ENCODE results near the gene FGF18. TPM values are rescaled to one million over a fixed set of nuclear protein-coding genes. Genes with fewer than 3 reads are reported as not detected.

Gene FGF18
- total RNA-seq, 1 donor from 2014 or later: 1.2 TPM

GRCh38 chr5:171486613-171487012 is 67.2 kb downstream of the FGF18 start:
- Mint-ChIP-seq H3K27me3 (ENCODE audit: low read depth, unreplicated experiment) (peaks cover 50% of the 10 kb centered on the region), H3K36me3 (ENCODE audit: low read depth, unreplicated experiment) (peaks cover 2% of the 10 kb centered on the region), H3K4me3 (ENCODE audit: unreplicated experiment) (no peak overlapping the region), H3K9me3 (ENCODE audit: unreplicated experiment) (peaks cover 5% of the 10 kb centered on the region), H3K4me1 (ENCODE audit: low read depth, unreplicated experiment) (no peaks in the 10 kb centered on the region), H3K27ac (ENCODE audit: unreplicated experiment) (no peak overlapping the region)
- Histone ChIP-seq H3K4me3 (ENCODE audit: insufficient read depth, low read depth, low read length) (no peak overlapping the region), H3K4me1 (ENCODE audit: insufficient read depth, low read length) (no peaks in the 10 kb centered on the region), H3K9ac (ENCODE audit: low read length) (no peak overlapping the region), H3K4me2 (ENCODE audit: low read length) (no peak overlapping the region), H2AFZ (ENCODE audit: low read depth, low read length) (no peak overlapping the region), H4K20me1 (ENCODE audit: insufficient read depth, low read length) (no peaks in the 10 kb centered on the region), H3K27me3 (ENCODE audit: insufficient read depth, low read length) (peaks cover 13% of the 10 kb centered on the region), H3K9me3 (ENCODE audit: insufficient read depth, low read depth, low read length) (no peaks in the 10 kb centered on the region), H3K36me3 (ENCODE audit: insufficient read depth, low read length) (no peaks in the 10 kb centered on the region), H3K79me2 (ENCODE audit: insufficient read depth, low read length) (no peaks in the 10 kb centered on the region), H3K27ac (ENCODE audit: low read depth, low read length) (no peak overlapping the region)
- no peak for TF ChIP-seq EZH2 (IDR thresholded peaks at IDR 0.05; ENCODE audit: insufficient read depth, low read length)
- no peak for TF ChIP-seq CTCF (IDR thresholded peaks at IDR 0.05; ENCODE audit: insufficient read depth, low read depth, low read length)
- no peak for DNase-seq (ENCODE audit: low read depth)
- no peak for FAIRE-seq

- TF ChIP-seq EZH2 (IDR thresholded peaks at IDR 0.05; ENCODE audit: insufficient read depth, low read length) (no peak), CTCF (IDR thresholded peaks at IDR 0.05; ENCODE audit: insufficient read depth, low read depth, low read length) (no peak)
- H3K27me3 Mint-ChIP-seq (ENCODE audit: low read depth, unreplicated experiment): peaks cover 38% of the 10 kb centered on the region
- no peak for FAIRE-seq
Observed at GRCh38 chr5:171488876-171489275, 69.4 kb downstream of the FGF18 start.

GRCh38 chr5:171492781-171493180 is 73.3 kb downstream of the FGF18 start:
- H3K36me3 ChIP-seq (ENCODE audit: insufficient read depth, low read length): no peaks in the 10 kb centered on the region
- no peak overlapping the region for H3K4me2 ChIP-seq (ENCODE audit: low read length)
- peaks cover 13% of the 10 kb centered on the region for H3K27me3 ChIP-seq (ENCODE audit: insufficient read depth, low read length)
- no peak overlapping the region for H3K4me3 ChIP-seq (ENCODE audit: insufficient read depth, low read depth, low read length)
- H3K4me3 Mint-ChIP-seq (ENCODE audit: unreplicated experiment): no peak overlapping the region
- no peak for DNase-seq (ENCODE audit: low read depth)
- no peaks in the 10 kb centered on the region for H3K79me2 ChIP-seq (ENCODE audit: insufficient read depth, low read length)
- H3K36me3 Mint-ChIP-seq (ENCODE audit: low read depth, unreplicated experiment): peaks cover 4% of the 10 kb centered on the region
- H2AFZ ChIP-seq (ENCODE audit: low read depth, low read length): no peak overlapping the region
- TF ChIP-seq CTCF (IDR thresholded peaks at IDR 0.05; ENCODE audit: insufficient read depth, low read depth, low read length) (no peak), EZH2 (IDR thresholded peaks at IDR 0.05; ENCODE audit: insufficient read depth, low read length) (no peak)
- H3K9me3 Mint-ChIP-seq (ENCODE audit: unreplicated experiment): peaks cover 5% of the 10 kb centered on the region
- H3K27ac Mint-ChIP-seq (ENCODE audit: unreplicated experiment): no peak overlapping the region
- no peak for FAIRE-seq
- H3K9ac ChIP-seq (ENCODE audit: low read length): no peak overlapping the region
- peaks cover 13% of the 10 kb centered on the region for H3K27me3 Mint-ChIP-seq (ENCODE audit: low read depth, unreplicated experiment)
- peaks cover 17% of the 10 kb centered on the region for H3K4me1 ChIP-seq (ENCODE audit: insufficient read depth, low read length)
- peaks cover 11% of the 10 kb centered on the region for H3K4me1 Mint-ChIP-seq (ENCODE audit: low read depth, unreplicated experiment)
- H3K27ac ChIP-seq (ENCODE audit: low read depth, low read length): no peak overlapping the region
- no peaks in the 10 kb centered on the region for H3K9me3 ChIP-seq (ENCODE audit: insufficient read depth, low read depth, low read length)
- H4K20me1 ChIP-seq (ENCODE audit: insufficient read depth, low read length): no peaks in the 10 kb centered on the region

More at GRCh38 chr5:171488876-171489275, 69.4 kb downstream of the FGF18 start:
- no peak overlapping the region for H2AFZ ChIP-seq (ENCODE audit: low read depth, low read length)
- H4K20me1 ChIP-seq (ENCODE audit: insufficient read depth, low read length): no peaks in the 10 kb centered on the region
- peaks cover 5% of the 10 kb centered on the region for H3K9me3 Mint-ChIP-seq (ENCODE audit: unreplicated experiment)
- no peaks in the 10 kb centered on the region for H3K4me1 Mint-ChIP-seq (ENCODE audit: low read depth, unreplicated experiment)
- peaks cover under 1% of the 10 kb centered on the region for H3K4me1 ChIP-seq (ENCODE audit: insufficient read depth, low read length)
- no peak overlapping the region for H3K27ac Mint-ChIP-seq (ENCODE audit: unreplicated experiment)
- no peak overlapping the region for H3K27ac ChIP-seq (ENCODE audit: low read depth, low read length)
- H3K4me2 ChIP-seq (ENCODE audit: low read length): no peak overlapping the region
- H3K4me3 Mint-ChIP-seq (ENCODE audit: unreplicated experiment): no peak overlapping the region
- peaks cover 13% of the 10 kb centered on the region for H3K27me3 ChIP-seq (ENCODE audit: insufficient read depth, low read length)
- H3K79me2 ChIP-seq (ENCODE audit: insufficient read depth, low read length): no peaks in the 10 kb centered on the region
- H3K9ac ChIP-seq (ENCODE audit: low read length): no peak overlapping the region
- H3K36me3 ChIP-seq (ENCODE audit: insufficient read depth, low read length): no peaks in the 10 kb centered on the region
- no peak overlapping the region for H3K4me3 ChIP-seq (ENCODE audit: insufficient read depth, low read depth, low read length)
- DNase-seq (ENCODE audit: low read depth): no peak
- H3K36me3 Mint-ChIP-seq (ENCODE audit: low read depth, unreplicated experiment): peaks cover 4% of the 10 kb centered on the region
- H3K9me3 ChIP-seq (ENCODE audit: insufficient read depth, low read depth, low read length): no peaks in the 10 kb centered on the region
